NCI-H460 (cell line): ENCODE measurements around the gene TVP23B. TPM values are rescaled to one million over a fixed set of nuclear protein-coding genes. Genes with fewer than 3 reads are reported as not detected.
"Not testable (repeated sequence)": the region's sequence is repeated elsewhere in the genome, so short reads cannot be mapped to it uniquely, and the experiment has no call there.

Experiments
- DNase-seq: peaks from one replicate; pipeline ENCODE4 v3.0.0-alpha.2; 2016; ENCODE audit warnings: low read depth; ENCODE audit errors: extremely low read depth
- polyA plus RNA-seq: library from polyadenylated mRNA; depleted of rRNA; stranded (reverse); fragments of >200 nt; gene quantifications from 2 replicates; pipeline ENCODE4 v1.2.3, GENCODE V29; 2014; cell fraction: nucleus; rRNA removed
- total RNA-seq: library from RNA; depleted of rRNA; stranded (reverse); fragments of >200 nt; shearing (Covaris generic); gene quantifications from 2 replicates; pipeline ENCODE4 v1.2.3, GENCODE V29; 2014; rRNA removed

Gene TVP23B
- total RNA-seq = 118 and 123 TPM in 2 replicates
- 66.1 and 106 TPM in 2 replicates for polyA plus RNA-seq

GRCh38 chr17:18780991-18781718 is at the start of gene TVP23B:
Gene TVP23B (plus strand): TSS chr17:18781183. CDS start chr17:18781294, 111 bp downstream.
- peak; percentile 94 for DNase-seq

GRCh38 chr17:18732438-18732837 is 48.5 kb upstream of the TVP23B start:
- not testable (repeated sequence) for DNase-seq

- not testable (repeated sequence) for DNase-seq
Observed at GRCh38 chr17:18733350-18733749, 47.6 kb upstream of the TVP23B start.

- not testable (repeated sequence) for DNase-seq
Observed at GRCh38 chr17:18739616-18740391, 41.2 kb upstream of the TVP23B start.

- not testable (repeated sequence) for DNase-seq
Observed at GRCh38 chr17:18741228-18741627, 39.8 kb upstream of the TVP23B start.

GRCh38 chr17:18743699-18744421 is 37.1 kb upstream of the TVP23B start, which contains the start of gene FBXW10:
Gene FBXW10 (plus strand): TSS chr17:18744054. CDS start chr17:18744245, 191 bp downstream.
- DNase-seq = not testable (repeated sequence)

- not testable (repeated sequence) for DNase-seq
Observed at GRCh38 chr17:18744726-18745125, 36.3 kb upstream of the TVP23B start.

GRCh38 chr17:18746551-18746950 is 34.4 kb upstream of the TVP23B start:
- DNase-seq = not testable (repeated sequence)

GRCh38 chr17:18747501-18747900 is 33.5 kb upstream of the TVP23B start:
- DNase-seq = not testable (repeated sequence)

GRCh38 chr17:18750242-18750641 is 30.7 kb upstream of the TVP23B start:
- not testable (repeated sequence) for DNase-seq

GRCh38 chr17:18753829-18754409 is 27.1 kb upstream of the TVP23B start:
- DNase-seq = not testable (repeated sequence)

- not testable (repeated sequence) for DNase-seq
Observed at GRCh38 chr17:18755969-18756368, 25.0 kb upstream of the TVP23B start.

GRCh38 chr17:18757368-18758044 is 23.5 kb upstream of the TVP23B start:
- DNase-seq = not testable (repeated sequence)

GRCh38 chr17:18758344-18758743 is 22.6 kb upstream of the TVP23B start:
- not testable (repeated sequence) for DNase-seq

GRCh38 chr17:18760221-18760620 is 20.8 kb upstream of the TVP23B start:
- DNase-seq = not testable (repeated sequence)

GRCh38 chr17:18770572-18770971 is 10.4 kb upstream of the TVP23B start:
- DNase-seq = not testable (repeated sequence)

- DNase-seq = not testable (repeated sequence)
Observed at GRCh38 chr17:18771066-18771465, 9.9 kb upstream of the TVP23B start.

GRCh38 chr17:18772471-18772870 is 8.5 kb upstream of the TVP23B start:
- DNase-seq = no peak

- not testable (repeated sequence) for DNase-seq
Observed at GRCh38 chr17:18781805-18782204, 822 bp downstream of the TVP23B start.

GRCh38 chr17:18785933-18786332 is 5.0 kb downstream of the TVP23B start:
- not testable (repeated sequence) for DNase-seq
